MM.1S (cell line): Measurements from ENCODE around the gene ADRA2C.

Source experiments
- CTCF ChIP-seq: fragments of 300-600 bp; sonication (generic); IDR thresholded peaks from 2 replicates; pipeline ENCODE4 v1.5.1; 2016; ENCODE audit warnings: antibody characterized with exemption, low read length, mixed read lengths
- EZH2phosphoT487 ChIP-seq: fragments of 300-600 bp; sonication (generic); IDR thresholded peaks from 2 replicates; pipeline ENCODE4 v1.6.1; 2018; ENCODE audit warnings: antibody characterized with exemption, low read length

GRCh38 chr4:3766036-3766784, at the start of gene ADRA2C:
- TF ChIP-seq EZH2phosphoT487 (no peak), CTCF (no peak)
